ENCODE data around the gene PAMR1. TPM values are rescaled to one million over a fixed set of nuclear protein-coding genes. Genes with fewer than 3 reads are reported as not detected.

Gene PAMR1
- total RNA-seq, 4 donors from 2014 or later: 12.7 to 20.8 (median 17.8) TPM

- intact Hi-C loops (cut with DNase I; ENCODE audit: low total_unique reads): no loop called here
- no peak overlapping the region for H3K4me3 ChIP-seq (ENCODE audit: low read depth, poor library complexity, severe bottlenecking)
These were observed 38.8 kb upstream of the PAMR1 start for GRCh38 chr11:35564245-35564595.

GRCh38 chr11:35563484-35564244 is 38.2 kb upstream of the PAMR1 start:
- no peak for DNase-seq (ENCODE audit: low spot score in 2 of 2)
- TF ChIP-seq CTCF (IDR thresholded peaks at IDR 0.05) (no peak), POLR2A (IDR thresholded peaks at IDR 0.05) (no peak)
- intact Hi-C loops (cut with DNase I; ENCODE audit: low total_unique reads): no loop called here
- 52 to 55% methylated on average over 6 of the region's 6 CpGs for WGBS, 2 donors
- H3K4me3 ChIP-seq (ENCODE audit: low read depth, poor library complexity, severe bottlenecking): no peak overlapping the region

More at GRCh38 chr11:35564245-35564595, 38.8 kb upstream of the PAMR1 start:
- 47 to 65% methylated on average over 4 of the region's 4 CpGs for WGBS, 2 donors
- no peak for DNase-seq (ENCODE audit: low spot score in 2 of 2)
- no peak for TF ChIP-seq CTCF (IDR thresholded peaks at IDR 0.05)
- TF ChIP-seq POLR2A (IDR thresholded peaks at IDR 0.05): no peak

- no peak overlapping the region for H3K4me3 ChIP-seq (ENCODE audit: low read depth, poor library complexity, severe bottlenecking)
- no peak for DNase-seq (ENCODE audit: low spot score in 2 of 2)
- TF ChIP-seq POLR2A (IDR thresholded peaks at IDR 0.05) (no peak), CTCF (IDR thresholded peaks at IDR 0.05) (no peak)
- intact Hi-C loops (cut with DNase I; ENCODE audit: low total_unique reads): no loop called here
- 63 to 67% methylated on average over 5 of the region's 5 CpGs for WGBS, 2 donors
These were observed 34.5 kb upstream of the PAMR1 start for GRCh38 chr11:35559949-35560348.

GRCh38 chr11:35558513-35558912 is 33.1 kb upstream of the PAMR1 start:
- no peak for DNase-seq (ENCODE audit: low spot score in 2 of 2)

GRCh38 chr11:35555488-35555887 is 30.1 kb upstream of the PAMR1 start:
- intact Hi-C loops (cut with DNase I; ENCODE audit: low total_unique reads): no loop called here
- TF ChIP-seq CTCF (IDR thresholded peaks at IDR 0.05): no peak
- TF ChIP-seq POLR2A (IDR thresholded peaks at IDR 0.05): no peak
- H3K4me3 ChIP-seq (ENCODE audit: low read depth, poor library complexity, severe bottlenecking): no peak overlapping the region
- DNase-seq (ENCODE audit: low spot score in 2 of 2): no peak

More at GRCh38 chr11:35558513-35558912, 33.1 kb upstream of the PAMR1 start:
- no peak for TF ChIP-seq POLR2A (IDR thresholded peaks at IDR 0.05)
- no peak for TF ChIP-seq CTCF (IDR thresholded peaks at IDR 0.05)
- WGBS, 2 donors: 19 to 22% methylated on average over 3 of the region's 3 CpGs
- no peak overlapping the region for H3K4me3 ChIP-seq (ENCODE audit: low read depth, poor library complexity, severe bottlenecking)
- intact Hi-C loops (cut with DNase I; ENCODE audit: low total_unique reads): no loop called here

Measured in lower leg skin (tissue), 4 donors.